Measurements from ENCODE around the gene OR10G4. TPM values are rescaled to one million over a fixed set of nuclear protein-coding genes. Genes with fewer than 3 reads are reported as not detected.

The OR10G4 gene
- total and polyA plus RNA-seq, 2 of the 8 experiments (the other 6 are each of a cell fraction or from before 2014, with no cell fraction given), result 0.14 TPM; not detected in 1

- TF ChIP-seq CHD7 (IDR thresholded peaks at IDR 0.05; ENCODE audit: insufficient replicate concordance, low read length), result no peak
- TF ChIP-seq BRCA1 (IDR thresholded peaks at IDR 0.05; ENCODE audit: low read depth, low read length), result no peak
- TF ChIP-seq MAX (IDR thresholded peaks at IDR 0.05), result no peak
- no peak for TF ChIP-seq ZNF274 (IDR thresholded peaks at IDR 0.05; ENCODE audit: borderline replicate concordance, extremely low read depth, low read length)
Measured at GRCh38 chr11:124012697-124013096, at the start of gene OR10G4 (continued).

All from H1 (cell line).